H1 (cell line): Measurements from ENCODE around the gene SLAMF6. TPM values are rescaled to one million over a fixed set of nuclear protein-coding genes. Genes with fewer than 3 reads are reported as not detected.

ENCODE experiments used
- CHD7 ChIP-seq: fragments of 300-600 bp; sonication (generic); IDR thresholded peaks from 2 replicates; pipeline ENCODE4 v1.7.1; 2012; ENCODE audit warnings: low read length, moderate library complexity, mild to moderate bottlenecking, inconsistent platforms; ENCODE audit not compliant: insufficient replicate concordance
- PHF8 ChIP-seq: fragments of 200-600 bp; sonication (generic); conservative IDR thresholded peaks from 2 replicates; pipeline ENCODE4 v1.7.1; 2012; ENCODE audit warnings: low read depth, mild to moderate bottlenecking, inconsistent platforms, low read length, moderate library complexity
- SAP30 ChIP-seq: fragments of 300-600 bp; sonication (generic); IDR thresholded peaks from 2 replicates; pipeline ENCODE4 v1.7.1; 2012; ENCODE audit warnings: low read length, moderate library complexity, mild to moderate bottlenecking, inconsistent platforms; ENCODE audit not compliant: insufficient read depth, insufficient replicate concordance
- TAF7 ChIP-seq: optimal IDR thresholded peaks from 2 replicates; pipeline ENCODE3; 2011; ENCODE audit warnings: low read depth, mild to moderate bottlenecking, inconsistent platforms, low read length, moderate library complexity, borderline replicate concordance
- polyA plus RNA-seq, 7 experiments: library from polyadenylated mRNA; depleted of rRNA in 3 of 7; stranded (reverse) in 5 of 7; unstranded in 2 of 7; fragments of >200 nt in 5 of 7; fragments of 200-250 nt in 2 of 7; gene quantifications; 1 replicate in 5 of 7; 2 replicates in 1 of 7; 4 replicates in 1 of 7; pipeline versions ENCODE4 v1.2.1 to v1.2.3, GENCODE V29; 2011 to 2013; ENCODE audit warnings: missing spikeins in 2 of 7, mixed read lengths in 2 of 7
- total RNA-seq: library from RNA; stranded (reverse); fragmentation: NEBNext Ultra II Directional; extraction: Animal tissue kit (Norgen Biotek cat#: 25700); gene quantifications from 2 replicates; pipeline ENCODE4 v1.2.1, GENCODE V29; 2021

The SLAMF6 gene
- total and polyA plus RNA-seq, 2 of the 8 experiments (the other 6 are each of a cell fraction or from before 2014, with no cell fraction given) = not detected

GRCh38 chr1:160546942-160547341 lies 23.9 kb upstream of the SLAMF6 start (continued):
- TF ChIP-seq CHD7 = no peak
- TF ChIP-seq PHF8 = no peak
- TF ChIP-seq SAP30 = no peak
- TF ChIP-seq TAF7 = no peak
